Right lobe of liver (tissue), 4 donors: ENCODE data around the gene ZCCHC17.

Experiments used
- POLR2A ChIP-seq: fragments of 450-650 bp; IDR thresholded peaks from one replicate; pipeline ENCODE4 v1.6.1; 2017; ENCODE audit warnings: antibody characterized with exemption, mild to moderate bottlenecking
- TF ChIP-seq, protein P1 (sequence below), 4 donors: fragments of 200-600 bp in 3 of 4; fragments of 450-650 bp in 1 of 4; IDR thresholded peaks; one replicate each; pipeline versions ENCODE4 v1.5.1 to v1.8.0; 2016 to 2022; ENCODE audit warnings: antibody characterized with exemption in 4 of 4, mild to moderate bottlenecking in 2 of 4
- donor health status: DM: no; HTN: no; CAD: no.
- donor health status: DM: no; HTN: no; CAD: no.
- donor health status: DM: no; HTN: yes; CAD: no.

DNA sequence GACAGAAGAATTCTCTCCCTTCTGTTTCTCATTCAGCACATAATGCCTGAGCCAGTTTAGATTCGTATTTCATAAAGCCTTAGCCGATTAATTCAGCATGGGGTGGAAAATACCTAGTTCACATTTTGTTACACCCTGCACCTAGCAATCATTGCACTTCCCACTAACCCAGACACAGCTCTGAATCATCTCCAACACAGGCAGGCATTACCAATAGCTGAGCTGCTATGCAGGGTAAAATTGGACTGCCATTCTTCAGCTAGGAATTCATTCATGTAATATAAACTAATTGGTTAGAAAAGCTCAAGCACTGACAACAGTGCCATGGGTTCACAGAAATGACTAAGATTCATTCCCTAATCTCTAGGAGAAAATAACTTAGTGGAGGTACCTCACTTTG lies 30.3 kb upstream of the ZCCHC17 start:
- TF ChIP-seq, protein P1, sequence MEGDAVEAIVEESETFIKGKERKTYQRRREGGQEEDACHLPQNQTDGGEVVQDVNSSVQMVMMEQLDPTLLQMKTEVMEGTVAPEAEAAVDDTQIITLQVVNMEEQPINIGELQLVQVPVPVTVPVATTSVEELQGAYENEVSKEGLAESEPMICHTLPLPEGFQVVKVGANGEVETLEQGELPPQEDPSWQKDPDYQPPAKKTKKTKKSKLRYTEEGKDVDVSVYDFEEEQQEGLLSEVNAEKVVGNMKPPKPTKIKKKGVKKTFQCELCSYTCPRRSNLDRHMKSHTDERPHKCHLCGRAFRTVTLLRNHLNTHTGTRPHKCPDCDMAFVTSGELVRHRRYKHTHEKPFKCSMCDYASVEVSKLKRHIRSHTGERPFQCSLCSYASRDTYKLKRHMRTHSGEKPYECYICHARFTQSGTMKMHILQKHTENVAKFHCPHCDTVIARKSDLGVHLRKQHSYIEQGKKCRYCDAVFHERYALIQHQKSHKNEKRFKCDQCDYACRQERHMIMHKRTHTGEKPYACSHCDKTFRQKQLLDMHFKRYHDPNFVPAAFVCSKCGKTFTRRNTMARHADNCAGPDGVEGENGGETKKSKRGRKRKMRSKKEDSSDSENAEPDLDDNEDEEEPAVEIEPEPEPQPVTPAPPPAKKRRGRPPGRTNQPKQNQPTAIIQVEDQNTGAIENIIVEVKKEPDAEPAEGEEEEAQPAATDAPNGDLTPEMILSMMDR (IDR thresholded peaks at IDR 0.05) = no peak
- no peak for TF ChIP-seq POLR2A
